ENCODE measurements around the gene SLC6A5. TPM values are rescaled to one million over a fixed set of nuclear protein-coding genes. Genes with fewer than 3 reads are reported as not detected.

SLC6A5 gene
- total RNA-seq, 1 experiment from 2014 or later: not detected

DNA sequence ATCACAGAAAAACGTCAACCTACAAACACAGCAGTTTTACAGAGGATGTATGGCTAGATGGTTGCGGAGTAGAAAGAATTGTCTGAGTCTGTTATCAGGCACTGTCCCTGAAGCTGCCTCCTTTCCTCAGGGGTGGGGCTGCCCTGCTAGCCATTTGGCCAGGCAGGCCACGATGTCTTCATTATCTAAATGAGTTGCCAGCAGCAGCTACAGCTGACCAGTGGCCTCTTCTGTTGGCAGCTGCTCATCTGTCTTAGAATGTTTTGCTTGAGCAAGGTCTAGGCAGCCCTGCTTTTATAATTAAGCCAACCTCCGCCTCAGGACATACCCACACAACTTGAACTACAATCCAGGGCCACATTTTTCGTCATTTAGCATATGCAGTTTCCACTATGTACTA is 17.5 kb downstream of the SLC6A5 start:
- POLR2A ChIA-PET (ENCODE audit: unreplicated experiment): no interaction called here
- H3K9me2 ChIP-seq (replicated peaks; ENCODE audit: low read length): no peaks in the 10 kb centered on the region
- no peak overlapping the region for H2AFZ ChIP-seq (ENCODE audit: low read length)
- H4K20me1 ChIP-seq (ENCODE audit: low read length): no peaks in the 10 kb centered on the region
- no peaks in the 10 kb centered on the region for H3F3A ChIP-seq (ENCODE audit: low read length, unreplicated experiment)
- no peak overlapping the region for H3K4me3 ChIP-seq (ENCODE audit: low read length)
- H3K36me3 ChIP-seq (ENCODE audit: low read depth, low read length): no peaks in the 10 kb centered on the region
- H3K79me2 ChIP-seq (ENCODE audit: low read length): no peaks in the 10 kb centered on the region
- no TSS peak for BruUV-seq (replicated peaks)
- no peaks in the 10 kb centered on the region for H3K4me1 ChIP-seq (ENCODE audit: insufficient read depth, low read length)
- H3K4me2 ChIP-seq (ENCODE audit: low read length): no peak overlapping the region
- no peak overlapping the region for H3K9ac ChIP-seq (ENCODE audit: low read length)
- TF ChIP-seq EZH2 (IDR thresholded peaks at IDR 0.05; ENCODE audit: low read length, unreplicated experiment): no peak
- TF ChIP-seq, protein P1, sequence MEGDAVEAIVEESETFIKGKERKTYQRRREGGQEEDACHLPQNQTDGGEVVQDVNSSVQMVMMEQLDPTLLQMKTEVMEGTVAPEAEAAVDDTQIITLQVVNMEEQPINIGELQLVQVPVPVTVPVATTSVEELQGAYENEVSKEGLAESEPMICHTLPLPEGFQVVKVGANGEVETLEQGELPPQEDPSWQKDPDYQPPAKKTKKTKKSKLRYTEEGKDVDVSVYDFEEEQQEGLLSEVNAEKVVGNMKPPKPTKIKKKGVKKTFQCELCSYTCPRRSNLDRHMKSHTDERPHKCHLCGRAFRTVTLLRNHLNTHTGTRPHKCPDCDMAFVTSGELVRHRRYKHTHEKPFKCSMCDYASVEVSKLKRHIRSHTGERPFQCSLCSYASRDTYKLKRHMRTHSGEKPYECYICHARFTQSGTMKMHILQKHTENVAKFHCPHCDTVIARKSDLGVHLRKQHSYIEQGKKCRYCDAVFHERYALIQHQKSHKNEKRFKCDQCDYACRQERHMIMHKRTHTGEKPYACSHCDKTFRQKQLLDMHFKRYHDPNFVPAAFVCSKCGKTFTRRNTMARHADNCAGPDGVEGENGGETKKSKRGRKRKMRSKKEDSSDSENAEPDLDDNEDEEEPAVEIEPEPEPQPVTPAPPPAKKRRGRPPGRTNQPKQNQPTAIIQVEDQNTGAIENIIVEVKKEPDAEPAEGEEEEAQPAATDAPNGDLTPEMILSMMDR (conservative IDR thresholded peaks at IDR 0.05; ENCODE audit: low read depth, low read length): no peak
- no peak for DNase-seq
- CTCF ChIA-PET: no interaction called here
- intact Hi-C loops (cut with micrococcal nuclease): no loop called here
- H3K9me3 ChIP-seq (ENCODE audit: low read length): no peaks in the 10 kb centered on the region
- no peak for ATAC-seq
- 0 out of 2 replicates have a peak, but pooled peaks cover 8% of the 10 kb centered on the region for H3K27me3 ChIP-seq (ENCODE audit: low read length)
- H3K27ac ChIP-seq (ENCODE audit: low read length): no peak overlapping the region

DNA sequence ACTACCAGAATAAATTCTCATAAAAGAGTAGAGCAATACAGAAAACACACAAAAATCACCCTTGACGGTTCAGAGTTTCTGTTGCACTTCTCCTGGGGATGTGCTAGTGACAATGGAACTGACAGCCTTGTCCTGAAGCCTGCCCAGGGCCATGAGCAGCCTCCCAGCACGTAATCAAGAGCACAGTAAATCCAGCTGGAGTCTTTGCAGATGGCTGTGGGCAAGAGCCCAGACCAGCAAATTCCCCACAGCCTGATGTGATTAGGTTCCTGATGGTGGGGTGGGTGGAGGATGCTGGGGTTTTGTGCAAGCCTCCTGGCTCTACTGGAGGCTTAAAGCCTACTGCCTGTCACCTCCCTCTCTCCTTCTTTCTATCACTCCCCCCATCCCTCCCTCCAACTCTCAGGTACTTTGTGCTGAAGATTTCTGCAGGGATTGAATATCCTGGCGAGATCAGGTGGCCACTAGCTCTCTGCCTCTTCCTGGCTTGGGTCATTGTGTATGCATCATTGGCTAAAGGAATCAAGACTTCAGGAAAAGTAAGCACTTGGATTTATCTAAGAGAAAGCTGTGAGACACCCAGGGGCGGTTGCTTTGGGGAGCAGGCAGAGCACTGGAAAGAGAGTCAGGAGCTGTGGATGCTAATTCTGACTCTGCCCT is 18.1 kb downstream of the SLC6A5 start:
- POLR2A ChIA-PET (ENCODE audit: unreplicated experiment): no interaction called here
- no TSS peak for BruUV-seq (replicated peaks)
- H3F3A ChIP-seq (ENCODE audit: low read length, unreplicated experiment): no peaks in the 10 kb centered on the region
- H3K27ac ChIP-seq (ENCODE audit: low read length): no peak overlapping the region
- H3K9ac ChIP-seq (ENCODE audit: low read length): no peak overlapping the region
- no peaks in the 10 kb centered on the region for H4K20me1 ChIP-seq (ENCODE audit: low read length)
- ATAC-seq: no peak
- no peaks in the 10 kb centered on the region for H3K9me2 ChIP-seq (replicated peaks; ENCODE audit: low read length)
- CTCF ChIA-PET: no interaction called here
- no peaks in the 10 kb centered on the region for H3K36me3 ChIP-seq (ENCODE audit: low read depth, low read length)
- intact Hi-C loops (cut with micrococcal nuclease): no loop called here
- H3K4me1 ChIP-seq (ENCODE audit: insufficient read depth, low read length): no peaks in the 10 kb centered on the region
- no peak overlapping the region for H3K4me3 ChIP-seq (ENCODE audit: low read length)
- no peak overlapping the region for H3K4me2 ChIP-seq (ENCODE audit: low read length)
- TF ChIP-seq EZH2phosphoT487 (IDR thresholded peaks at IDR 0.05; ENCODE audit: borderline replicate concordance, low read length) (no peak), EZH2 (IDR thresholded peaks at IDR 0.05; ENCODE audit: low read length, unreplicated experiment) (no peak)
- TF ChIP-seq, protein P1 (conservative IDR thresholded peaks at IDR 0.05; ENCODE audit: low read depth, low read length): no peak
- no peaks in the 10 kb centered on the region for H3K79me2 ChIP-seq (ENCODE audit: low read length)
- H3K9me3 ChIP-seq (ENCODE audit: low read length): no peaks in the 10 kb centered on the region
- DNase-seq: no peak
- H2AFZ ChIP-seq (ENCODE audit: low read length): no peak overlapping the region
- 0 out of 2 replicates have a peak, but pooled peaks cover 8% of the 10 kb centered on the region for H3K27me3 ChIP-seq (ENCODE audit: low read length)

DNA sequence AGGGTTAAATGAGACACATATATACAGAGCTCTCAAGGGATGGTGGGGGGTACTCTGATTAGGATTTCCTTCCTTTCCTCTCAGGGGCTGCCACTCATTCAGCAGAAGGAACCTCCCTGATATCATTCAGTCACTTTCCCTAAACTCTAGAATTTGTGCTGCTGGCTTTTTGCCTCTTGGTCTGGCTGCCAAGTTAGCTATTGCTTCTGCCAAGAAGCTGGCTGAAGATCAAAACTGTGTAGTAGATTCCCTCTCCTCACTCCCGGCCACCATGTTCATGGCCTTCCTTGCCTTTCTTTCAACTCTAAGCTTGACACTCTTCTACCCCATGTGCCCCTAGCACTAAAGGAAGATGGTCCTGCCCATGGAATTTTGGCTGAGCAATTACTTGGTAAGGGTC is 18.7 kb downstream of the SLC6A5 start:
- DNase-seq: no peak
- TF ChIP-seq, protein P1 (conservative IDR thresholded peaks at IDR 0.05; ENCODE audit: low read depth, low read length): no peak
- TF ChIP-seq EZH2phosphoT487 (IDR thresholded peaks at IDR 0.05; ENCODE audit: borderline replicate concordance, low read length): no peak
- TF ChIP-seq EZH2 (IDR thresholded peaks at IDR 0.05; ENCODE audit: low read length, unreplicated experiment): no peak

More for the DNA sequence above, 18.7 kb downstream of the SLC6A5 start:
- Histone ChIP-seq H3K9ac (ENCODE audit: low read length) (no peak overlapping the region), H3K9me3 (ENCODE audit: low read length) (no peaks in the 10 kb centered on the region), H3F3A (ENCODE audit: low read length, unreplicated experiment) (no peaks in the 10 kb centered on the region), H3K79me2 (ENCODE audit: low read length) (no peaks in the 10 kb centered on the region), H2AFZ (ENCODE audit: low read length) (no peak overlapping the region), H3K4me3 (ENCODE audit: low read length) (no peak overlapping the region), H3K4me2 (ENCODE audit: low read length) (no peak overlapping the region), H3K27me3 (ENCODE audit: low read length) (0 out of 2 replicates have a peak, but pooled peaks cover 8% of the 10 kb centered on the region), H4K20me1 (ENCODE audit: low read length) (no peaks in the 10 kb centered on the region), H3K9me2 (replicated peaks; ENCODE audit: low read length) (no peaks in the 10 kb centered on the region), H3K36me3 (ENCODE audit: low read depth, low read length) (no peaks in the 10 kb centered on the region), H3K27ac (ENCODE audit: low read length) (no peak overlapping the region), H3K4me1 (ENCODE audit: insufficient read depth, low read length) (no peaks in the 10 kb centered on the region)
- BruUV-seq (replicated peaks): no TSS peak
- ATAC-seq: no peak
- ChIA-PET POLR2A (ENCODE audit: unreplicated experiment) (no interaction called here), CTCF (interaction anchor here (0.6 kb wide), 1 partner anchor 216 kb away, joined by 4 read pairs; no protein-coding TSS in a partner anchor)
- intact Hi-C loops (cut with micrococcal nuclease): no loop called here

Measured in PC-3 (cell line).